Measurements from ENCODE around the gene TM4SF18. TPM values are rescaled to one million over a fixed set of nuclear protein-coding genes. Genes with fewer than 3 reads are reported as not detected.

The TM4SF18 gene
- total and polyA plus RNA-seq, 7 donors = 1.8 to 7.7 (median 3.4) TPM

DNA sequence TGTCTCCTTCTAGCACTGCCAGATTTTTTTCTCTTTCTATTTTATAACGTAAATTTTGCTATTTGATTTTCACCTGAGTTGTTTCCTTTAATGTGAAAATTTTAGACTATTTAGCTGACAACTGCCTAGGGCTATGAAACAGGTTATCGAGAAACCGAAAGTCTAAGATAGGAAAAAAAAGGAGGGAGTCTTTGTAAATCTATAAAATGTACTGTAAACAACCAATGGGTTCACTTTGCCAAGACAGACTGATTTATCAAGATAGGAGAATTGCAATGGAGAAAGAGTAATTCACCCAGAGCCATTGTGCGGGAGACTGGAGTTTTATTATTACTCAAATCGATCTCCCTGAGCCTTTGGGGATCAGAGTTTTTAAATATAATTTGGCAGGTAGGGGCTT lies 50.0 kb downstream of the TM4SF18 start:
- Histone ChIP-seq H3K9me3 (no peaks in the 10 kb centered on the region), H3K36me3 (ENCODE audit: insufficient read depth in 1 of 2, low read depth in 1 of 2) (no peaks in the 10 kb centered on the region), H3K4me1 (no peaks in the 10 kb centered on the region), H3K27ac (no peak overlapping the region), H3K4me3 (no peak overlapping the region), H3K27me3 (ENCODE audit: insufficient read depth in 3 of 3, low read length in 2 of 3) (no peaks in the 10 kb centered on the region)
- ATAC-seq = no peak
- no peak for DNase-seq
- 93 to 95% (median 95%) methylated on average over 5 of the region's 5 CpGs for WGBS, 3 donors
- TF ChIP-seq, protein P1, sequence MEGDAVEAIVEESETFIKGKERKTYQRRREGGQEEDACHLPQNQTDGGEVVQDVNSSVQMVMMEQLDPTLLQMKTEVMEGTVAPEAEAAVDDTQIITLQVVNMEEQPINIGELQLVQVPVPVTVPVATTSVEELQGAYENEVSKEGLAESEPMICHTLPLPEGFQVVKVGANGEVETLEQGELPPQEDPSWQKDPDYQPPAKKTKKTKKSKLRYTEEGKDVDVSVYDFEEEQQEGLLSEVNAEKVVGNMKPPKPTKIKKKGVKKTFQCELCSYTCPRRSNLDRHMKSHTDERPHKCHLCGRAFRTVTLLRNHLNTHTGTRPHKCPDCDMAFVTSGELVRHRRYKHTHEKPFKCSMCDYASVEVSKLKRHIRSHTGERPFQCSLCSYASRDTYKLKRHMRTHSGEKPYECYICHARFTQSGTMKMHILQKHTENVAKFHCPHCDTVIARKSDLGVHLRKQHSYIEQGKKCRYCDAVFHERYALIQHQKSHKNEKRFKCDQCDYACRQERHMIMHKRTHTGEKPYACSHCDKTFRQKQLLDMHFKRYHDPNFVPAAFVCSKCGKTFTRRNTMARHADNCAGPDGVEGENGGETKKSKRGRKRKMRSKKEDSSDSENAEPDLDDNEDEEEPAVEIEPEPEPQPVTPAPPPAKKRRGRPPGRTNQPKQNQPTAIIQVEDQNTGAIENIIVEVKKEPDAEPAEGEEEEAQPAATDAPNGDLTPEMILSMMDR (IDR thresholded peaks at IDR 0.05) = no peak
- intact Hi-C loops (cut with DNase I) = no loop called here

DNA sequence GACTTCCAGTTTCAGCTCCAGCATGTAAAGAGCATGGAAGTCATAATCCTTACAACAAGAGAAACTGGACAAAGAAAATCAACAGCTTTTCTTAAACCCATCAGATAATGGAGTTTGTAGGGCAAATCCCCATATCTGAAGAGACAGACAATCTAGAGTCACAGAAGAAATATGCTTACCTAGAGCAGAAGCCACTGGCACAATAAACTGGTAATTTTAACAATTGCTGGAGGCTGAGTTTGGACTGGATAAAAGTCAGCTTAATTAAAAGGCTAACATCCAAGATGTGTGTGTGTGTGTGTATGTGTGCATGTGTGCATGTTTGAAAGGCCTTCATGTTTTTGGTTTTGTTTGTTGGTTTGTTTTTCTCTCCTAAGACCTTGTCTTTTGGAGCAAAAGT lies 50.6 kb downstream of the TM4SF18 start:
- ATAC-seq (no peak), DNase-seq (no peak)
- intact Hi-C loops (cut with DNase I) = no loop called here
- Histone ChIP-seq H3K27me3 (ENCODE audit: insufficient read depth in 3 of 3, low read length in 2 of 3) (no peaks in the 10 kb centered on the region), H3K4me3 (no peak overlapping the region), H3K36me3 (ENCODE audit: insufficient read depth in 1 of 2, low read depth in 1 of 2) (no peaks in the 10 kb centered on the region), H3K9me3 (no peaks in the 10 kb centered on the region), H3K27ac (no peak overlapping the region), H3K4me1 (no peaks in the 10 kb centered on the region)
- TF ChIP-seq, protein P1 (IDR thresholded peaks at IDR 0.05) = no peak

DNA sequence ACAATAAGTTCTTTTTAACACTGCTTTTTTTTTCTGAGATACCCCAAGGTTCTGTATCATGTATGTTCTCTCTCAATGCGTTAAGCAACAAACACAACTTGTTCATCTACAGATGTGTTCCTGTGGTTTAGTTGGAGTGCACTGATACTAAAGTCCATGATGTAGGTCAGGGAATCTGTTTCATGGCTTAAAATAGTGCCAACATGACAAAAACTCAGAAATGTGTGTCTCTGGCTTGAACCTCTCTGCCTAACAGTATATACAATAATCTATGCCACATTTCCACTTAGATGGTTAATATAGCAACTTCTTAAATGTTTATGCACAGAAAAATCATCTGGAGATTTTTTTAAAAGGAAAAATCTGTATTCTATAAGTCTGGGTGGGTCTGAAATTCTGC lies 51.1 kb downstream of the TM4SF18 start:
- 97 to 100% (median 99%) methylated on average over 1 of the region's 1 CpG for WGBS, 3 donors
- no peaks in the 10 kb centered on the region for H3K27me3 ChIP-seq (ENCODE audit: insufficient read depth in 3 of 3, low read length in 2 of 3)

DNA sequence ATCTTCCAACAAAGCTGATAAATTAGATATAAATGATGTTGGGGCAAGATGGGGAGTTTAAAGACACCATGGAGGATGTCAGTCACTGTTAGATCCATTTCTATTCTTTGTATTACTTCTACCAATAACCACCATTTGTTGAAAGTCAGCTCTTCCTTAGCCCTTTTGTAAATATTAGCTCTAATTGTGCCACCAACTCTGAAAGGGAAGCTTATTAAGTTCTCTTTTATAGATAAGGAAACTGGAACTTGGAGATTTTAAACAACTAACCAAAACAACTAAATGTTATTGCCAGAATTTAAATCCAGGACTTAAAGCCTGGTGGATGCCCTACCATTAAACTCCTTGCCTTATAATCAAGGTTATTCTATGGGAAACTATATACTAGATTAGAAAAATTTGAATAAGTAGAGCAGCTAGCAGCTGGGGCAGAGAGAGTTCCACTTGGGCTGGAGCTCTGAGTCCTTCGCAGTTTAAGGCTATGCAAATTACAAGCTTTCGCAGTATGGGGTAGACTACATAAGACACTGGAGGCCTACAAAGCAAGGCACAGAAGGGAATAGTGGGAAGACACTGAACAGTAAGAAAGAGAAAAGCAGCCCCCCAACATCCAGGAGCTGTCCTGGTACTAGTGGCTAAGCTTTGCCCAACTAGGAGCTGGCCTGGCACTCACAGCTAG lies 52.6 kb downstream of the TM4SF18 start:
- intact Hi-C loops (cut with DNase I) = no loop called here
- Histone ChIP-seq H3K9me3 (no peaks in the 10 kb centered on the region), H3K4me3 (no peak overlapping the region), H3K36me3 (ENCODE audit: insufficient read depth in 1 of 2, low read depth in 1 of 2) (no peaks in the 10 kb centered on the region), H3K4me1 (no peaks in the 10 kb centered on the region), H3K27me3 (ENCODE audit: insufficient read depth in 3 of 3, low read length in 2 of 3) (no peaks in the 10 kb centered on the region), H3K27ac (no peak overlapping the region)
- WGBS, 3 donors = 92 to 98% (median 98%) methylated on average over 2 of the region's 2 CpGs
- TF ChIP-seq, protein P1 (IDR thresholded peaks at IDR 0.05) = no peak
- ATAC-seq (no peak), DNase-seq (no peak)

More for the DNA sequence above, 51.1 kb downstream of the TM4SF18 start:
- intact Hi-C loops (cut with DNase I) = no loop called here
- Histone ChIP-seq H3K36me3 (ENCODE audit: insufficient read depth in 1 of 2, low read depth in 1 of 2) (no peaks in the 10 kb centered on the region), H3K27ac (no peak overlapping the region), H3K4me3 (no peak overlapping the region), H3K9me3 (no peaks in the 10 kb centered on the region), H3K4me1 (no peaks in the 10 kb centered on the region)
- ATAC-seq (no peak), DNase-seq (no peak)
- TF ChIP-seq, protein P1 (IDR thresholded peaks at IDR 0.05) = no peak

DNA sequence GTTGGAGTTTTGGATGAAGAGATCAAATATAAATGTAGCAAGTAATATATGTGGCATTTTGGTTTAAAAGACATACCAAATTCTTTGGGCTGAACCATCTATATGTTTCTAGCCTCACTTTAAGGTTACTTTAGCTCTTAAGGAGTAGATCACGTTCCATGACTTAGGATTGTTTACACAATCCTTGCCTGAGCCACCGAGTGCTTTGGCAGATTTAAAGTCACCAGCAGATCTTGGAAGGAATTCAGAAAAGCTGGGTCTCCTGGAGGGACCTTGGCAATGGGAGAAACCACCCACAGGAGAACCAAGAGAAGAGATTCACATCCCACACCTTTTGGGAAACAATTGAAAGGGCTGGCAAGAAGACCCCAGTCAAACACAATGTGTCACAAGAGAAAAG lies 54.5 kb downstream of the TM4SF18 start:
- H3K36me3 ChIP-seq (ENCODE audit: insufficient read depth in 1 of 2, low read depth in 1 of 2) = no peaks in the 10 kb centered on the region
- no peaks in the 10 kb centered on the region for H3K9me3 ChIP-seq
- no peaks in the 10 kb centered on the region for H3K27me3 ChIP-seq (ENCODE audit: insufficient read depth in 3 of 3, low read length in 2 of 3)
- no peaks in the 10 kb centered on the region for H3K4me1 ChIP-seq
- 17 to 30% (median 28%) methylated on average over 2 of the region's 2 CpGs for WGBS, 3 donors
- H3K27ac ChIP-seq = no peak overlapping the region
- ATAC-seq (no peak), DNase-seq (no peak)
- H3K4me3 ChIP-seq = no peak overlapping the region
- intact Hi-C loops (cut with DNase I) = loop anchor here in 1 of 2 donors (10.0 kb wide), 1 partner anchor 414 kb away; the partner anchor contains the start of gene CPA3
- TF ChIP-seq, protein P1 (IDR thresholded peaks at IDR 0.05) = no peak

Measured in psoas muscle (tissue), 8 donors.